Measurements from ENCODE around the gene FGF9. TPM values are rescaled to one million over a fixed set of nuclear protein-coding genes. Genes with fewer than 3 reads are reported as not detected.

Gene FGF9
- total RNA-seq, 2 experiments from 2014 or later = 0.08 to 0.20 TPM

GRCh38 chr13:21668732-21669275 lies 2.1 kb upstream of the FGF9 start:
- POLR2A ChIA-PET = interaction anchor here (0.8 to 6.2 kb wide), 3 partner anchors 10 to 65 kb away, joined by 3 to 38 read pairs (median 3); partner anchors contain the start of gene MICU2
- Mint-ChIP-seq H3K27me3 (peaks cover 54% of the 10 kb centered on the region), H3K9me3 (no peaks in the 10 kb centered on the region), H3K36me3 (ENCODE audit: low read depth) (no peaks in the 10 kb centered on the region), H3K4me1 (peaks cover 35% of the 10 kb centered on the region), H3K4me3 (peak overlapping the region; percentile 85), H3K27ac (no peak overlapping the region)
- CTCF ChIA-PET = interaction anchor here (1.0 to 1.3 kb wide), 4 partner anchors 31 to 610 kb away, joined by 3 to 5 read pairs (median 4); no protein-coding TSS in a partner anchor
- no peak for DNase-seq

- peak overlapping the region; percentile 85 for H3K4me3 Mint-ChIP-seq
- H3K4me1 Mint-ChIP-seq = peaks cover 41% of the 10 kb centered on the region
- H3K27ac Mint-ChIP-seq = peak overlapping the region; percentile 42
- ChIA-PET CTCF (interaction anchor here (0.6 to 1.1 kb wide), 5 partner anchors 20 to 34 kb away, joined by 3 to 5 read pairs (median 3); no protein-coding TSS in a partner anchor), POLR2A (interaction anchor here (1.1 to 6.2 kb wide), 2 partner anchors 11 to 66 kb away, joined by 3 to 38 read pairs; partner anchors contain the start of gene MICU2)
- DNase-seq = peak; percentile 57
- no peaks in the 10 kb centered on the region for H3K9me3 Mint-ChIP-seq
- no peaks in the 10 kb centered on the region for H3K36me3 Mint-ChIP-seq (ENCODE audit: low read depth)
- peaks cover 59% of the 10 kb centered on the region for H3K27me3 Mint-ChIP-seq
These were observed 629 bp upstream of the FGF9 start for GRCh38 chr13:21670006-21670882.

- no peak for DNase-seq
- Mint-ChIP-seq H3K9me3 (no peaks in the 10 kb centered on the region), H3K4me1 (peaks cover 45% of the 10 kb centered on the region), H3K36me3 (ENCODE audit: low read depth) (no peaks in the 10 kb centered on the region), H3K4me3 (peak overlapping the region; percentile 79), H3K27ac (no peak overlapping the region), H3K27me3 (peaks cover 71% of the 10 kb centered on the region)
- ChIA-PET POLR2A (interaction anchor here (6.2 kb wide), 1 partner anchor 68 kb away, joined by 38 read pairs; the partner anchor contains the start of gene MICU2), CTCF (interaction anchor here (1.0 kb wide), 1 partner anchor 33 kb away, joined by 3 read pairs; no protein-coding TSS in a partner anchor)
These were observed 880 bp downstream of the FGF9 start for GRCh38 chr13:21671620-21672286.

GRCh38 chr13:21672287-21672680 lies 1.4 kb downstream of the FGF9 start:
- Mint-ChIP-seq H3K27me3 (peaks cover 73% of the 10 kb centered on the region), H3K27ac (no peak overlapping the region), H3K36me3 (ENCODE audit: low read depth) (no peaks in the 10 kb centered on the region), H3K4me1 (peaks cover 45% of the 10 kb centered on the region), H3K4me3 (no peak overlapping the region), H3K9me3 (no peaks in the 10 kb centered on the region)
- POLR2A ChIA-PET = interaction anchor here (6.2 kb wide), 1 partner anchor 68 kb away, joined by 38 read pairs; the partner anchor contains the start of gene MICU2
- CTCF ChIA-PET = no interaction called here
- no peak for DNase-seq

- ChIA-PET CTCF (no interaction called here), POLR2A (interaction anchor here (6.2 kb wide), 1 partner anchor 69 kb away, joined by 38 read pairs; the partner anchor contains the start of gene MICU2)
- Mint-ChIP-seq H3K27me3 (peaks cover 73% of the 10 kb centered on the region), H3K4me1 (peaks cover 45% of the 10 kb centered on the region), H3K9me3 (no peaks in the 10 kb centered on the region), H3K36me3 (ENCODE audit: low read depth) (no peaks in the 10 kb centered on the region), H3K27ac (no peak overlapping the region), H3K4me3 (peak overlapping the region; percentile 48)
- no peak for DNase-seq
These were observed 2.1 kb downstream of the FGF9 start for GRCh38 chr13:21672796-21673538.

- no peaks in the 10 kb centered on the region for H3K9me3 Mint-ChIP-seq
- H3K27me3 Mint-ChIP-seq = peaks cover 73% of the 10 kb centered on the region
- CTCF ChIA-PET = no interaction called here
- peaks cover 43% of the 10 kb centered on the region for H3K4me1 Mint-ChIP-seq
- H3K36me3 Mint-ChIP-seq (ENCODE audit: low read depth) = no peaks in the 10 kb centered on the region
- no peak overlapping the region for H3K27ac Mint-ChIP-seq
- H3K4me3 Mint-ChIP-seq = peak overlapping the region; percentile 48
- POLR2A ChIA-PET = interaction anchor here (6.2 kb wide), 1 partner anchor 69 kb away, joined by 38 read pairs; the partner anchor contains the start of gene MICU2
- peak; percentile 27 for DNase-seq
These were observed 2.6 kb downstream of the FGF9 start for GRCh38 chr13:21673539-21673788.

- Mint-ChIP-seq H3K27me3 (peaks cover 70% of the 10 kb centered on the region), H3K27ac (no peak overlapping the region), H3K4me3 (peak overlapping the region; percentile 70), H3K4me1 (peaks cover 38% of the 10 kb centered on the region), H3K36me3 (ENCODE audit: low read depth) (no peaks in the 10 kb centered on the region), H3K9me3 (no peaks in the 10 kb centered on the region)
- POLR2A ChIA-PET = interaction anchor here (6.2 kb wide), 1 partner anchor 70 kb away, joined by 38 read pairs; the partner anchor contains the start of gene MICU2
- peak; percentile 37 for DNase-seq
- CTCF ChIA-PET = no interaction called here
These were observed 3.1 kb downstream of the FGF9 start for GRCh38 chr13:21673789-21674489.

GRCh38 chr13:21674490-21675009 lies 3.7 kb downstream of the FGF9 start:
- peak overlapping the region; percentile 57 for H3K4me3 Mint-ChIP-seq
- ChIA-PET CTCF (no interaction called here), POLR2A (no interaction called here)
- no peaks in the 10 kb centered on the region for H3K36me3 Mint-ChIP-seq (ENCODE audit: low read depth)
- H3K27me3 Mint-ChIP-seq = peaks cover 65% of the 10 kb centered on the region
- no peaks in the 10 kb centered on the region for H3K9me3 Mint-ChIP-seq
- DNase-seq = no peak
- H3K4me1 Mint-ChIP-seq = peaks cover 32% of the 10 kb centered on the region
- H3K27ac Mint-ChIP-seq = no peak overlapping the region

GRCh38 chr13:21675095-21675991 lies 4.5 kb downstream of the FGF9 start:
- DNase-seq = peak; percentile 35
- ChIA-PET CTCF (no interaction called here), POLR2A (interaction anchor here (0.6 kb wide), 1 partner anchor 226 kb away, joined by 3 read pairs; no protein-coding TSS in a partner anchor)
- peaks cover 31% of the 10 kb centered on the region for H3K4me1 Mint-ChIP-seq
- peak overlapping the region; percentile 36 for H3K4me3 Mint-ChIP-seq
- H3K9me3 Mint-ChIP-seq = no peaks in the 10 kb centered on the region
- H3K36me3 Mint-ChIP-seq (ENCODE audit: low read depth) = no peaks in the 10 kb centered on the region
- H3K27ac Mint-ChIP-seq = no peak overlapping the region
- H3K27me3 Mint-ChIP-seq = peaks cover 64% of the 10 kb centered on the region

- Mint-ChIP-seq H3K4me1 (peaks cover 23% of the 10 kb centered on the region), H3K4me3 (no peak overlapping the region), H3K27ac (no peak overlapping the region), H3K9me3 (no peaks in the 10 kb centered on the region), H3K27me3 (peaks cover 61% of the 10 kb centered on the region), H3K36me3 (ENCODE audit: low read depth) (no peaks in the 10 kb centered on the region)
- ChIA-PET CTCF (no interaction called here), POLR2A (no interaction called here)
- no peak for DNase-seq
These were observed 5.7 kb downstream of the FGF9 start for GRCh38 chr13:21676611-21677021.

GRCh38 chr13:21677075-21677623 lies 6.3 kb downstream of the FGF9 start:
- no peak overlapping the region for H3K27ac Mint-ChIP-seq
- no peak overlapping the region for H3K4me3 Mint-ChIP-seq
- peaks cover 55% of the 10 kb centered on the region for H3K27me3 Mint-ChIP-seq
- CTCF ChIA-PET = interaction anchor here (1.2 kb wide), 1 partner anchor 39 kb away, joined by 4 read pairs; no protein-coding TSS in a partner anchor
- H3K4me1 Mint-ChIP-seq = peaks cover 17% of the 10 kb centered on the region
- POLR2A ChIA-PET = no interaction called here
- no peak for DNase-seq
- no peaks in the 10 kb centered on the region for H3K9me3 Mint-ChIP-seq
- H3K36me3 Mint-ChIP-seq (ENCODE audit: low read depth) = no peaks in the 10 kb centered on the region

Data from activated CD4-positive, alpha-beta memory T cell treated with anti-CD3 and anti-CD28 coated beads, Interleukin-2, amount 10 ng/mL, durations not matched to agents 7 days and 5 days (primary cell).